Activated naive CD4-positive, alpha-beta T cell treated with anti-CD3 and anti-CD28 coated beads, Interleukin-2, amount 10 ng/mL, durations not matched to agents 7 days and 5 days (primary cell): ENCODE measurements around the gene CHID1.

Source experiments
- CTCF ChIA-PET: fragments of 350-600 bp; sonication (Branson Sonifier 250); formaldehyde crosslinking; loops from one replicate; lab custom pipeline; 2021; ENCODE audit warnings: antibody characterized with exemption; lab: Charles Lee
- DNase-seq: peaks from one replicate; pipeline ENCODE4 v3.0.0-alpha.2; 2020
- H3K27ac Mint-ChIP-seq: one replicate; pipeline ENCODE4 v1.8.0; 2021; ENCODE audit warnings: mild to moderate bottlenecking, moderate library complexity, mixed read lengths
- H3K27me3 Mint-ChIP-seq: one replicate; pipeline ENCODE4 v1.8.0; 2021; ENCODE audit warnings: mild to moderate bottlenecking, mixed read lengths
- H3K36me3 Mint-ChIP-seq: one replicate; pipeline ENCODE4 v1.8.0; 2021; ENCODE audit warnings: mixed read lengths
- H3K4me1 Mint-ChIP-seq: one replicate; pipeline ENCODE4 v1.8.0; 2021; ENCODE audit warnings: mixed read lengths
- H3K4me3 Mint-ChIP-seq: one replicate; pipeline ENCODE4 v1.8.0; 2021; ENCODE audit warnings: mild to moderate bottlenecking, moderate library complexity, mixed read lengths
- H3K9me3 Mint-ChIP-seq: one replicate; pipeline ENCODE4 v1.8.0; 2021; ENCODE audit warnings: mixed read lengths

The CHID1 gene

GRCh38 chr11:875769-876301, 34.8 kb downstream of the CHID1 start:
- CTCF ChIA-PET: no interaction called here
- Mint-ChIP-seq H3K27ac (peak overlapping the region; percentile 69), H3K36me3 (peaks cover 1% of the 10 kb centered on the region), H3K4me1 (no peaks in the 10 kb centered on the region), H3K9me3 (no peaks in the 10 kb centered on the region), H3K4me3 (no peak overlapping the region), H3K27me3 (no peaks in the 10 kb centered on the region)
- no peak for DNase-seq

DNA sequence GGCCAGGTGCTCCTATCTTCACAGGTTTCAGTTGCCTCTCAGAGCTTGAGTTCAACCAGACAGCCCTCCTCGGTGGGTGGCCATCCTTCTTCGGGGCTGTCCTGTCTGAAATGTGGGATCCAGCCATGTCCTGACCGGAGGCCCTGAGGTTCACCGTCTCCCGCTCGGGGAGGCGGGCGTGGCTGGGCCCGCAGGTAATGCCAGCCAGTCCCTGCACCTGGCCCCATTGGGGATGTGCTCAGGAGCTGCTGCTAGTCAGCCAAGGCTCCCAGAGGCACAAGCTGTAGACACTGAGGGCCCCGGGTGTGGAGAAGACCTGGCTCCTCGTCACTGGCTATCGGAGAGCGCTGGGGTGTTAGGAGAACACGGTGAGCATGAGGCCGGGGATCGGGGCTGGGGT, 35.4 kb downstream of the CHID1 start:
- no peak for DNase-seq
- Mint-ChIP-seq H3K4me1 (no peaks in the 10 kb centered on the region), H3K27me3 (no peaks in the 10 kb centered on the region), H3K36me3 (peaks cover 1% of the 10 kb centered on the region), H3K4me3 (no peak overlapping the region), H3K9me3 (no peaks in the 10 kb centered on the region), H3K27ac (no peak overlapping the region)
- CTCF ChIA-PET: no interaction called here

DNA sequence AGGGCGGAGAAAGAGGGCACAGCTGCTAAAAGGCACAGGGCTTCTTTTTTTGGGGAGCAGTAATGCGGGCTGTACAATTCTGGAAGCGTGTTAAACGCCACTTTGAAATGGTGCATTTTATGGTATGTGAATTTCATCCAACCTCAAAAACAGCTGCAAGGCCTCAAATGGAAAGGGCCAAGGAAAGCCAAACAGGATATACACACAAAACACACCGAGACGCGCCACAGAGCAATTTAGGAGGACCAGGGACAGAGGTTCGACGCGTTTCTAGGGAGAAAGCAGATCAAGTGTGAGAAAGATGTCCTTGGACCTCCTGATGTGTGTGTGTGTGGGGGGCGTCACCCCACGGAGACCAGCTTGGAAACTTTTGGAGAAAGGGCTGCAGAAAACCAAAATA, 36.9 kb downstream of the CHID1 start:
- CTCF ChIA-PET: no interaction called here

GRCh38 chr11:872799-873198, 37.8 kb downstream of the CHID1 start:
- H3K9me3 Mint-ChIP-seq: no peaks in the 10 kb centered on the region
- DNase-seq: no peak
- H3K27ac Mint-ChIP-seq: no peak overlapping the region
- no peaks in the 10 kb centered on the region for H3K4me1 Mint-ChIP-seq
- H3K36me3 Mint-ChIP-seq: peaks cover 1% of the 10 kb centered on the region
- no peak overlapping the region for H3K4me3 Mint-ChIP-seq
- H3K27me3 Mint-ChIP-seq: no peaks in the 10 kb centered on the region
- CTCF ChIA-PET: no interaction called here

More for the DNA sequence above, 36.9 kb downstream of the CHID1 start:
- Mint-ChIP-seq H3K9me3 (no peaks in the 10 kb centered on the region), H3K4me1 (no peaks in the 10 kb centered on the region), H3K27ac (no peak overlapping the region), H3K36me3 (peaks cover 1% of the 10 kb centered on the region), H3K4me3 (no peak overlapping the region), H3K27me3 (no peaks in the 10 kb centered on the region)
- no peak for DNase-seq

DNA sequence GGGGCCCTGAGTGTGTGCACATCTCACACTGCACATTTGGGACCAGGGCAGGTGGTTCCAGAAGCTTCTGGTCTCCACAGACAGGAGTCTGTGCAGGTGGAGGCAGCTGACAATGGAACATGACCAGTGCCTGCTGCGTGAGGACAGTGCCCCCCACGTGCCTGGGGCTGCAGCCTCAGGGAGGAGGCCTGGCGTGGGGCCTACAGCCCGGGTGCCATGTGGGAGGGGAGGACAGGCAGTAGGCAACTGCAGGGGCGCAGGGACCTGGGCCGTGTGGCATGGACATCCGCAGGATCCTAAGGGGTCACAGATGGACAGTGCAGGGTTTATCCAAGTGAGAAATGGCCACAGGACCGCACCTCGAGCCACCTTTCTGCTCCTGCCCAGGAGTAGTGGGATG, 39.1 kb downstream of the CHID1 start:
- Mint-ChIP-seq H3K36me3 (no peaks in the 10 kb centered on the region), H3K27ac (no peak overlapping the region), H3K27me3 (no peaks in the 10 kb centered on the region), H3K4me3 (no peak overlapping the region), H3K4me1 (no peaks in the 10 kb centered on the region), H3K9me3 (no peaks in the 10 kb centered on the region)
- DNase-seq: no peak
- CTCF ChIA-PET: no interaction called here

GRCh38 chr11:870418-870817, 40.2 kb downstream of the CHID1 start:
- Mint-ChIP-seq H3K9me3 (no peaks in the 10 kb centered on the region), H3K36me3 (no peaks in the 10 kb centered on the region), H3K4me1 (no peaks in the 10 kb centered on the region), H3K27me3 (no peaks in the 10 kb centered on the region), H3K4me3 (no peak overlapping the region), H3K27ac (no peak overlapping the region)
- no peak for DNase-seq
- CTCF ChIA-PET: no interaction called here

GRCh38 chr11:870127-870413, 40.5 kb downstream of the CHID1 start:
- H3K27ac Mint-ChIP-seq: no peak overlapping the region
- H3K27me3 Mint-ChIP-seq: no peaks in the 10 kb centered on the region
- no peaks in the 10 kb centered on the region for H3K4me1 Mint-ChIP-seq
- H3K4me3 Mint-ChIP-seq: no peak overlapping the region
- CTCF ChIA-PET: no interaction called here
- H3K9me3 Mint-ChIP-seq: no peaks in the 10 kb centered on the region
- DNase-seq: no peak
- no peaks in the 10 kb centered on the region for H3K36me3 Mint-ChIP-seq

- no peaks in the 10 kb centered on the region for H3K36me3 Mint-ChIP-seq
- CTCF ChIA-PET: no interaction called here
- H3K27me3 Mint-ChIP-seq: no peaks in the 10 kb centered on the region
- H3K27ac Mint-ChIP-seq: no peak overlapping the region
- H3K9me3 Mint-ChIP-seq: no peaks in the 10 kb centered on the region
- H3K4me1 Mint-ChIP-seq: no peaks in the 10 kb centered on the region
- no peak for DNase-seq
- H3K4me3 Mint-ChIP-seq: no peak overlapping the region
Observed at GRCh38 chr11:869399-870126, 41.0 kb downstream of the CHID1 start.

GRCh38 chr11:868802-869201, 41.8 kb downstream of the CHID1 start:
- Mint-ChIP-seq H3K27ac (no peak overlapping the region), H3K4me1 (no peaks in the 10 kb centered on the region), H3K9me3 (no peaks in the 10 kb centered on the region), H3K36me3 (no peaks in the 10 kb centered on the region), H3K27me3 (no peaks in the 10 kb centered on the region), H3K4me3 (no peak overlapping the region)
- no peak for DNase-seq
- CTCF ChIA-PET: no interaction called here

- H3K4me1 Mint-ChIP-seq: no peaks in the 10 kb centered on the region
- no peaks in the 10 kb centered on the region for H3K9me3 Mint-ChIP-seq
- CTCF ChIA-PET: no interaction called here
- no peaks in the 10 kb centered on the region for H3K36me3 Mint-ChIP-seq
- DNase-seq: no peak
- no peaks in the 10 kb centered on the region for H3K27me3 Mint-ChIP-seq
- no peak overlapping the region for H3K27ac Mint-ChIP-seq
- no peak overlapping the region for H3K4me3 Mint-ChIP-seq
Observed at GRCh38 chr11:868394-868793, 42.2 kb downstream of the CHID1 start.

DNA sequence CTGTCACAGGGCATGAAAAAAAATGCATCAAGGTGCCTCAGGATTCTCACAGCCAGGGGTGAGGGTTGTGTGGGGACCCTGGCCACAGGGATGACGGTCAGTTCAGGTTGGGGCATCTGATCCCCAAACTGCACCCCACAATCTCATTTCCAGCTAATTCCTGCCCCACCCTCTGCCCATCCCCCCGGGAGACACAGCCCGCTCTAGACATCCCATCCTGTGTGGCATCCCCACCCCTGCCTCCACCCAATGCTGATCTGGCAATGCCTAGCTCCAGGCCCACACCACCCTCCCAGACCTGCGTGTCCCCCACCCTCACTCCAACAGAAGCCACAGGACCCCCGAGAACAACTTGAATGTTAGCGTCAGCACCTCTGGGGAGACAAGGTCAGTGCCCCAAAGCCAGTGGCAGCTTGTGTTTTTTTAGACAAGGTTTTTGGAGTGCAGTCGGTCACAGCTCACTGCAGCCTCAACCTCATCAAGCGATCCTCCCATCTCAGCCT, 42.7 kb downstream of the CHID1 start:
- DNase-seq: no peak
- Mint-ChIP-seq H3K36me3 (no peaks in the 10 kb centered on the region), H3K9me3 (no peaks in the 10 kb centered on the region), H3K27me3 (no peaks in the 10 kb centered on the region), H3K27ac (no peak overlapping the region), H3K4me1 (no peaks in the 10 kb centered on the region), H3K4me3 (no peak overlapping the region)
- CTCF ChIA-PET: no interaction called here

DNA sequence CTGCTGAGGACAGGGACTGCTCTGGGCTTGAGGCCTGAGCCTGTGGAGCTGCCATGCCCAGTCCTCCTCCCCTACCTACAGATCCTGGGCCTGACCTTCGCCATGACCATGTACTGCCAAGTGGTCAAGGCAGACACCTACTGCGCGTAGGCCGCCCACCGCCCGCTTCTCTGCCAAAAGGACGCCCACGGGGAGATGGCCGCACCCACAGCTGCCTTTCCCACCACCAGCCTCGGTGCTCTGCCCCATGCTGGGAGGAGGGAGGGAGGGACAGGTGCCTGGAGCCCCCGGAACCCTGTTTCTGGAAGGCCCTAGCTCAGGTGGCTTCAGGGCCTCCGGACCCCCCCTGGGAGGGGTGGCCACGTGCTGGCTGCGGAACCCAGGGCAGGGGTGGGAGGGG, 44.1 kb downstream of the CHID1 start:
- DNase-seq: no peak
- Mint-ChIP-seq H3K9me3 (no peaks in the 10 kb centered on the region), H3K27me3 (no peaks in the 10 kb centered on the region), H3K4me3 (no peak overlapping the region), H3K27ac (no peak overlapping the region), H3K4me1 (no peaks in the 10 kb centered on the region), H3K36me3 (no peaks in the 10 kb centered on the region)
- CTCF ChIA-PET: no interaction called here

DNA sequence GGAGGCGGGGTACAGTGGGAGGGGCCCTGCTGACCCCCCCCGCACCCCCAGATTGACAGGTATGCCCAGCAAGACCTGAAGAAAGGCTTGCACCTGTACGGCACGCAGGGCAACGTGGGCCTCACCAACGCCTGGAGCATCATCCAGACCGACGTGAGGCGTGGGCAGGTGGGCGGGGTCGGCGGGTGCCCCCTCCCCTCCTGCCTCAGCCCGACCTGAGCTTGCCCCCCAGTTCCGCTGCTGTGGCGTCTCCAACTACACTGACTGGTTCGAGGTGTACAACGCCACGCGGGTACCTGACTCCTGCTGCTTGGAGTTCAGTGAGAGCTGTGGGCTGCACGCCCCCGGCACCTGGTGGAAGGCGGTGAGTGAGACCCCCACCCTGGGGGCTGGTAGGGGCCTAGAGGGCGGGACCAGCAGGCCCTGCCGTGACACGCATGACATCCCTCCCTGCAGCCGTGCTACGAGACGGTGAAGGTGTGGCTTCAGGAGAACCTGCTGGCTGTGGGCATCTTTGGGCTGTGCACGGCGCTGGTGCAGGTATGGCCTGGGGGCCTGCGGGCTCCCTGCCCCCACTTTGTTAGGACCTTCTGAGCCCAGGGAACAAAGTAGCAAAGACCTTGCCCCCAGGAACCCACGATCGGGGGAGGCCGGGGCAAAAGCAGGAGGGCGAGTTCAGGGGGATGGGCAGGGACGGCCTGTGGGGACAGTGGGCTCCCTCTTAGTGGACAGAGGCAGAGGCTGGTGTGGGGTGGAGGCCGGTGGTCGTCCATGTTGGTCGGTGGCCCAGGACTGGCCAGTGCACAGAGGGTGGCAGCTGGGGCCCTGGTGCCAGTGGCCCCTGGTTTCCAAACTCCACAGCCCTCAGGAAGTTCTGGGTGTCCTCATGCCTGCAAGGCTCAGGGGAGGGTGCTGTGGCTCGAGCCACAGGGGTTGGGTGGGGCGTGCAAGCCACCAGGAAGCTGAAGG, 44.9 kb downstream of the CHID1 start:
- no peak for DNase-seq
- H3K36me3 Mint-ChIP-seq: no peaks in the 10 kb centered on the region
- no peaks in the 10 kb centered on the region for H3K27me3 Mint-ChIP-seq
- H3K4me1 Mint-ChIP-seq: no peaks in the 10 kb centered on the region
- H3K27ac Mint-ChIP-seq: no peak overlapping the region
- no peak overlapping the region for H3K4me3 Mint-ChIP-seq
- CTCF ChIA-PET: no interaction called here
- H3K9me3 Mint-ChIP-seq: no peaks in the 10 kb centered on the region

GRCh38 chr11:864898-865297, 45.7 kb downstream of the CHID1 start:
- H3K9me3 Mint-ChIP-seq: no peaks in the 10 kb centered on the region

More at GRCh38 chr11:864898-865297, 45.7 kb downstream of the CHID1 start:
- Mint-ChIP-seq H3K4me1 (no peaks in the 10 kb centered on the region), H3K4me3 (no peak overlapping the region), H3K27me3 (no peaks in the 10 kb centered on the region), H3K36me3 (no peaks in the 10 kb centered on the region), H3K27ac (no peak overlapping the region)
- CTCF ChIA-PET: no interaction called here
- no peak for DNase-seq
